DMS 273 (cell line): Measurements from ENCODE around the gene COL10A1.
A peak's percentile ranks its signal among the peaks of the same experiment; 100 is the strongest.

Experiments used
- DNase-seq: peaks from one replicate; lab custom pipeline; 2025; ENCODE audit not compliant: unreplicated experiment; lab: John Stamatoyannopoulos, UW

The COL10A1 gene

GRCh38 chr6:116127771-116128493 is 2.0 kb upstream of the COL10A1 start:
- no peak for DNase-seq

- no peak for DNase-seq
These were observed 5.5 kb downstream of the COL10A1 start for GRCh38 chr6:116120430-116120829.

GRCh38 chr6:116118608-116119007 is 7.3 kb downstream of the COL10A1 start:
- DNase-seq: no peak

GRCh38 chr6:116115781-116116180 is 10.2 kb downstream of the COL10A1 start:
- peak; percentile 7 for DNase-seq

GRCh38 chr6:116113386-116113785 is 12.5 kb downstream of the COL10A1 start:
- DNase-seq: no peak

- DNase-seq: peak; percentile 66
These were observed 14.1 kb downstream of the COL10A1 start for GRCh38 chr6:116111552-116112528.

GRCh38 chr6:116108836-116109235 is 17.1 kb downstream of the COL10A1 start:
- peak; percentile 10 for DNase-seq

- DNase-seq: no peak
These were observed 19.8 kb downstream of the COL10A1 start for GRCh38 chr6:116106146-116106545.

GRCh38 chr6:116105247-116105646 is 20.7 kb downstream of the COL10A1 start:
- DNase-seq: no peak

GRCh38 chr6:116104636-116105035 is 21.3 kb downstream of the COL10A1 start:
- DNase-seq: no peak

- no peak for DNase-seq
These were observed 23.1 kb downstream of the COL10A1 start for GRCh38 chr6:116102873-116103272.

GRCh38 chr6:116101790-116102189 is 24.1 kb downstream of the COL10A1 start:
- DNase-seq: peak; percentile 24

GRCh38 chr6:116101302-116101718 is 24.6 kb downstream of the COL10A1 start:
- peak; percentile 26 for DNase-seq

GRCh38 chr6:116100419-116101301 is 25.3 kb downstream of the COL10A1 start, which contains the start of gene NT5DC1:
Gene NT5DC1 (plus strand): TSS chr6:116100853. CDS start chr6:116100931, 78 bp downstream.
- DNase-seq: peak; percentile 96

- DNase-seq: no peak
These were observed 26.9 kb downstream of the COL10A1 start for GRCh38 chr6:116099036-116099435.

GRCh38 chr6:116096979-116097816 is 28.7 kb downstream of the COL10A1 start:
- DNase-seq: peak; percentile 30

- peak; percentile 14 for DNase-seq
These were observed 29.7 kb downstream of the COL10A1 start for GRCh38 chr6:116096048-116096759.

- no peak for DNase-seq
These were observed 31.9 kb downstream of the COL10A1 start for GRCh38 chr6:116094041-116094440.

- DNase-seq: no peak
These were observed 35.7 kb downstream of the COL10A1 start for GRCh38 chr6:116090251-116090650.
